GM12872 (cell line): ENCODE measurements around the gene PPM1B.

Experiments used
- CTCF ChIP-seq: IDR thresholded peaks from 3 replicates; pipeline ENCODE4 v1.5.1; 2011; ENCODE audit warnings: low read depth, mild to moderate bottlenecking, low read length, moderate library complexity; ENCODE audit not compliant: insufficient read depth

Gene PPM1B

GRCh38 chr2:44139741-44140140 lies 28.9 kb upstream of the PPM1B start:
- TF ChIP-seq CTCF: no peak

GRCh38 chr2:44142306-44142705 lies 26.4 kb upstream of the PPM1B start:
- TF ChIP-seq CTCF: no peak

GRCh38 chr2:44143701-44144100 lies 25.0 kb upstream of the PPM1B start:
- no peak for TF ChIP-seq CTCF

- TF ChIP-seq CTCF: no peak
Observed at GRCh38 chr2:44148999-44149398, 19.7 kb upstream of the PPM1B start.

GRCh38 chr2:44150473-44150872 lies 18.2 kb upstream of the PPM1B start:
- TF ChIP-seq CTCF: no peak

- TF ChIP-seq CTCF: no peak
Observed at GRCh38 chr2:44152865-44153669, 15.6 kb upstream of the PPM1B start.

GRCh38 chr2:44155666-44156446 lies 12.8 kb upstream of the PPM1B start:
- no peak for TF ChIP-seq CTCF
